ENCODE measurements around the gene FOXA1. TPM values are rescaled to one million over a fixed set of nuclear protein-coding genes. Genes with fewer than 3 reads are reported as not detected.

The FOXA1 gene
- total RNA-seq, 2 donors from 2014 or later = 58.4 to 72.0 TPM

Other genes with a start within 250 kb of the FOXA1 start
- 1 to 10 TPM; 5.5 to 6.7 TPM for gene TTC6, start 380 bp upstream of the FOXA1 start, total RNA-seq

Measured in left colon (tissue), 2 donors.